HepG2 (cell line): ENCODE measurements around the gene EEF1AKMT4. TPM values are rescaled to one million over a fixed set of nuclear protein-coding genes. Genes with fewer than 3 reads are reported as not detected.

Experiments used
- ATF6 ChIP-seq: sonication (generic); formaldehyde crosslinking; conservative IDR thresholded peaks from 2 replicates; pipeline ENCODE4 v1.4.0; 2020; ENCODE audit warnings: missing genetic modification reagents
- BCL3 ChIP-seq: sonication (generic); formaldehyde crosslinking; IDR thresholded peaks from 2 replicates; pipeline ENCODE4 v1.5.1; 2020; ENCODE audit warnings: mild to moderate bottlenecking, missing genetic modification reagents, moderate library complexity
- DPF2 ChIP-seq: sonication (generic); formaldehyde crosslinking; IDR thresholded peaks from 2 replicates; pipeline ENCODE4 v1.4.0; 2020; ENCODE audit warnings: mild to moderate bottlenecking, low read depth, missing genetic modification reagents, borderline replicate concordance
- GTF3A ChIP-seq: sonication (generic); formaldehyde crosslinking; conservative IDR thresholded peaks from 2 replicates; pipeline ENCODE4 v1.4.0; 2020; ENCODE audit warnings: mild to moderate bottlenecking, missing genetic modification reagents
- IKZF4 ChIP-seq: sonication (generic); formaldehyde crosslinking; IDR thresholded peaks from 2 replicates; pipeline ENCODE4 v1.5.1; 2020; ENCODE audit warnings: borderline replicate concordance, mild to moderate bottlenecking, low read depth, missing genetic modification reagents; ENCODE audit errors: not compliant biosample characterization
- KLF6 ChIP-seq: IDR thresholded peaks from 2 replicates; pipeline ENCODE4 v1.8.0; 2016; ENCODE audit warnings: missing biosample characterization, missing genetic modification reagents
- MAF1 ChIP-seq: sonication (generic); formaldehyde crosslinking; IDR thresholded peaks from 2 replicates; pipeline ENCODE4 v1.5.0; 2020; ENCODE audit warnings: missing genetic modification reagents, borderline replicate concordance
- MAFK ChIP-seq, 2 experiments: IDR thresholded peaks in 1 of 2; conservative IDR thresholded peaks in 1 of 2; 2 replicates each; pipeline ENCODE4 v1.6.1; 2011; ENCODE audit warnings: improper control_type of control experiment in 2 of 2, low read length in 2 of 2
- MTA1 ChIP-seq: sonication (generic); formaldehyde crosslinking; IDR thresholded peaks from 2 replicates; pipeline ENCODE4 v1.4.0; 2020; ENCODE audit warnings: missing genetic modification reagents, mild to moderate bottlenecking, borderline replicate concordance
- NFRKB ChIP-seq: fragments of 450-650 bp; IDR thresholded peaks from 2 replicates; pipeline ENCODE4 v1.6.1; 2017
- PLSCR1 ChIP-seq: sonication (generic); formaldehyde crosslinking; IDR thresholded peaks from 2 replicates; pipeline ENCODE4 v1.5.0; 2020; ENCODE audit warnings: missing genetic modification reagents, mild to moderate bottlenecking, borderline replicate concordance
- SATB2 ChIP-seq: sonication (generic); formaldehyde crosslinking; IDR thresholded peaks from 2 replicates; pipeline ENCODE4 v1.5.0; 2020; ENCODE audit warnings: missing genetic modification reagents
- XRCC5 ChIP-seq: fragments of 200-400 bp; formaldehyde crosslinking; optimal IDR thresholded peaks from 2 replicates; pipeline ENCODE3; 2017; ENCODE audit warnings: mild to moderate bottlenecking, low read length
- ZNF296 ChIP-seq: sonication (generic); formaldehyde crosslinking; conservative IDR thresholded peaks from 2 replicates; pipeline ENCODE4 v1.5.0; 2020; ENCODE audit warnings: mild to moderate bottlenecking, missing genetic modification reagents
- ZNF44 ChIP-seq: sonication (generic); formaldehyde crosslinking; IDR thresholded peaks from 2 replicates; pipeline ENCODE4 v1.5.1; 2020; ENCODE audit warnings: mild to moderate bottlenecking, missing genetic modification reagents
- ZNF549 ChIP-seq: sonication (generic); formaldehyde crosslinking; IDR thresholded peaks from 2 replicates; pipeline ENCODE4 v1.5.0; 2020; ENCODE audit warnings: missing genetic modification reagents
- ZNF574 ChIP-seq: sonication (generic); formaldehyde crosslinking; IDR thresholded peaks from 2 replicates; pipeline ENCODE4 v1.4.0; 2020; ENCODE audit warnings: missing genetic modification reagents
- ZNF704 ChIP-seq: sonication (generic); formaldehyde crosslinking; IDR thresholded peaks from 2 replicates; pipeline ENCODE4 v1.8.1; 2023; ENCODE audit warnings: mild to moderate bottlenecking, inconsistent platforms, moderate library complexity, missing genetic modification reagents, borderline replicate concordance
- ZNF816 ChIP-seq: sonication (generic); formaldehyde crosslinking; IDR thresholded peaks from 2 replicates; pipeline ENCODE4 v1.8.0; 2022; ENCODE audit warnings: missing genetic modification reagents, mild to moderate bottlenecking, borderline replicate concordance
- ZSCAN9 ChIP-seq: IDR thresholded peaks from 2 replicates; pipeline ENCODE4 v1.6.1; 2016; ENCODE audit warnings: borderline replicate concordance
- polyA plus RNA-seq, 8 experiments: library from polyadenylated mRNA; depleted of rRNA in 3 of 8; stranded (reverse) in 7 of 8; unstranded in 1 of 8; fragments of >200 nt; fragmentation: Illumina TruSeq in 4 of 8; extraction: Trizol in 4 of 8; gene quantifications; 2 replicates each; pipeline versions ENCODE4 v1.2.1 to v1.2.3, GENCODE V29; 2011 to 2016; ENCODE audit warnings: low read depth in 4 of 8, missing spikeins in 1 of 8, mixed read lengths in 1 of 8; ENCODE audit not compliant: insufficient read depth in 1 of 8
- total RNA-seq, 5 experiments: library from RNA; depleted of rRNA; stranded (reverse); fragments of >200 nt; fragmentation: Illumina TruSeq; extraction: Trizol; gene quantifications; 2 replicates each; pipeline ENCODE4 v1.2.3, GENCODE V29; 2016; ENCODE audit warnings: low read depth in 1 of 5

The EEF1AKMT4 gene
- total and polyA plus RNA-seq, 2 of the 13 experiments (the other 11 are each of a cell fraction or from before 2014, with no cell fraction given): 13.1 to 15.8 TPM

GRCh38 chr3:184248454-184249411 lies 739 bp upstream of the EEF1AKMT4 start, which contains the start of gene ALG3 (continued):
- no peak for TF ChIP-seq ATF6 (CRISPR knock-in tag)
- TF ChIP-seq SATB2 (CRISPR knock-in tag): 0 out of 2 replicates have a peak, but pooled peaks have one; percentile 68
- 0 out of 2 replicates have a peak, but pooled peaks have one; percentile 77 for TF ChIP-seq GTF3A (CRISPR knock-in tag)
- peak; percentile 94; the same call in 1 of the 2 replicates for TF ChIP-seq KLF6 (CRISPR knock-in tag)
- peak; percentile 92 for TF ChIP-seq ZSCAN9 (CRISPR knock-in tag)
- no peak for TF ChIP-seq PLSCR1
- no peak for TF ChIP-seq ZNF296
- TF ChIP-seq ZNF574: peak; percentile 95
- TF ChIP-seq MAF1: no peak
- no peak for TF ChIP-seq ZNF816 (CRISPR knock-in tag)
- TF ChIP-seq ZNF549 (CRISPR knock-in tag): no peak
- TF ChIP-seq BCL3 (CRISPR knock-in tag): no peak; the same call in 1 of the 2 replicates
- TF ChIP-seq ZNF44 (CRISPR knock-in tag): no peak
- TF ChIP-seq XRCC5: peak; percentile 90
- peak; percentile 87 for TF ChIP-seq IKZF4 (CRISPR knock-in tag)
- no peak for TF ChIP-seq DPF2 (CRISPR knock-in tag)
- no peak for TF ChIP-seq MAFK (conservative IDR thresholded peaks at IDR 0.05 in 1 of 2, IDR thresholded peaks at IDR 0.05 in 1 of 2; ENCODE audit: low read length in 2 of 2)
- peak; percentile 81 for TF ChIP-seq NFRKB
- TF ChIP-seq ZNF704: no peak
- TF ChIP-seq MTA1 (CRISPR knock-in tag): peak; percentile 91
